HTR-8/SVneo (cell line): ENCODE results near the gene SLC39A11.
"Not testable (repeated sequence)": the region's sequence is repeated elsewhere in the genome, so short reads cannot be mapped to it uniquely, and the experiment has no call there.

Source experiments
- DNase-seq: peaks from one replicate; pipeline ENCODE4 v3.0.0; 2011; ENCODE audit warnings: low spot score, mixed read lengths; ENCODE audit not compliant: insufficient read length
- FAIRE-seq: peaks from 2 replicates; lab custom pipeline; 2011; peaks lifted over from hg19 to GRCh38; lab: Jason Lieb, UNC

Gene SLC39A11

DNA sequence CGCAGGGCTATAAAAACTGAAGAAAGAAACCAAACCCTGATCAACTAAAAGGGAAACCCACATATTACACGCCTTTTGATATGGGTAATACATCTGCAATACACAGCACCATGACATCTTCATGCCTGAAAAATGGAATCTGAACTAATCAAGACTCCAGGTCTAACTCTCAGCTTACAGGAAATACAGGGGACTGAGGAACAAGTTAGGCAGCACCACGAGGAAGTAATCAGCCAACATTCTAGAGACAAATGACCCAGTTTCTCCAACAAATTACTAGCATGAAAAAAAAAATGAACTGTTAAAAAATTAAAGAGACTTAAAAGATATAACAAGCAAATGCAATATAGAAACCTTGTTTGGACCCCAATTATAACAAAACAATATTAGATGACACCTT lies 9.1 kb downstream of the SLC39A11 start:
- DNase-seq (no peak), FAIRE-seq (no peak)

DNA sequence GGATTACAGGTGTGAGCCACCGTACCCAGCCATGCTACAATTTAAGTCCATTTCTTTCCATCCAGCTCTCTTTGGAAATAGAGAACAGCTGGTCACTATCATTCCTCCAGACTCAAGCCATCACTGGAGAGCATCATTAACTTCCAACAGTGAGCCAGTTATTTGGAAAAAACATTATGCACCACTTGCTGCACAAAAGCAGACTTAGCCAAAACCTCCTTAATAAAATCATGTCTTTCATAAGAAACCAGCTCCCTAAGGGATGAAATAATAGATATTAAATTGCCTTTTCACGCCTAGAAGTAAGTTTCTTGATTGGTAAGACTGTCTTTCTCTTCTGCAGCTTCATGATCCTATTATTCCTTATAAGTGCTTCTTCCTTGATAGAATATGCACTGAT lies 17.9 kb downstream of the SLC39A11 start:
- DNase-seq: no peak
- FAIRE-seq: peak; percentile 16

DNA sequence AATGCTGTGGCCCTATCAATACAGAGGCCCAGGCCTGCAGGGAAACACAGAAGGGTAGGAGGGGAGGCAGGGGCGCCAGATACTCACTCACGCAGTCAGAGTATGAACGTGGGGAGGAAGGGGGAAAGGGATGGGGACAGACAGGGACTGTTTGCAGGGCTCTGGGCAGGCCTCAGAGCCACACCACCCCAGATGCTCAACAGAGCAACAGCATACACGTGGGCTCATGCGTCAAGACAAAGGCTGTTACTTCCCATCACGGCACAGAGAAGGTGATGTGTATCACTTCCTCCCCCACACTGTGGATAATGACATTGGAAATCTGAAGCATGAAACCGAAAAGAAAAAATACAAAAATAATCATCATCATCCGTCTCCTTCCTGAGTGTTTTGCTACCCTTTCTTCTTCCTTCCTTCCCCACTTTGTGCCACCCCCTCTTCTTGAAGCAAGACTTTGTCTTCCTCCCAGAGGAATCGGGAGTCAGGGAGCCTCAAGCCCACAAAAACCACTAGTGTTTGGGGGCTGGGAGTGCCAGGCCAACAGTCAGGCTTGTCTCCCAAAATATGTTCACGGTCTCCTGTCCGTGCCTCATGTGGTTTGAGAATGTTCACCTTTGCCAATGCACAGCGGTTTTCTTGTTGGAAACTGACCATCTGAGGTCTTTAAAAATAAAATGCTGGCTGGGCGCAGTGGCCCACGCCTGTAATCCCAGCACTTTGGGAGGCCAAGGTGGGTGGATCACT lies 20.1 kb downstream of the SLC39A11 start:
- FAIRE-seq (no peak), DNase-seq (no peak)

DNA sequence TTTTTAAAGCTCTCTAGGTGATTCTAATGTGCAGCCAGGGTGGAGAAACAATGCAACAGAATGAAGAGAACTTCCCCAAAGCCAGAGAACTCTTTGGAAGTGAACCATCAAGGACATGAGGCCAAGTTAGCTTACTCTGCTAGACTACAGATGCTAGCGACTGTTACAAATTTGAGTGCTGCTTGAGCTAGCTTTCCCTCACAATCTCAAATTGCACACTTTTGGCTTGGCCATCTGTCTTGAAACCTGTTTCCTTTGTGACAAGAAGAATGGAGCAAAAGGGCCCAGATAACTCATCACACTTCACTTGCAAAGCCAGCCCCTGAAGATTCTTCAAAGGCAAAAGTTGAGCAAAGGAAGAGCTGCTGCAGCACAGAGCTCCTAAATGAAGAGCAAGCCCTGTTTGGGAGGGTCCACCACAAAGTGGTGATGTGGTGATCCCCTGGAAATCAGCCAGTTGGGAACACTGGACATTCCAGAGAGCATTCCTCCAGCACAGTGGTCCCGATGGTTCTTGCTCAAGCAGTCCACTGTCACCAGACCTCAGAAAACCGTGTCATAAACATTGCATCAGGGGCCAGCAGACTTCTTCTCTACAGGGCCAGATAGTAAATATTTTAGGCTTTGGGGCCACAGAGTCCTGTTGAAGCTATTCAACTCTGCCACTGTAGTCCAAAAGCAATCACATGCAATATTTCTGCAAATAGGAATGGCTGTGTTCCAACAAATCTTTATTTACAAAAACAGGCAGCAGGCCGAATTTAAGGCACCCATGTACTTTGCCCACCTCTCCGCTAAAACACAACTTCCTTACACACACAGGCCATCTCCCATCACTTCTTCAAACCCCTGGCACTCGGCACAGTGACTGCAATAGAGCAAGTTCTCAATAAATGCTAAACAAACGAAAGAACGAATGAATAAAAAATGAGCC lies 21.2 kb downstream of the SLC39A11 start:
- FAIRE-seq (no peak), DNase-seq (no peak)

DNA sequence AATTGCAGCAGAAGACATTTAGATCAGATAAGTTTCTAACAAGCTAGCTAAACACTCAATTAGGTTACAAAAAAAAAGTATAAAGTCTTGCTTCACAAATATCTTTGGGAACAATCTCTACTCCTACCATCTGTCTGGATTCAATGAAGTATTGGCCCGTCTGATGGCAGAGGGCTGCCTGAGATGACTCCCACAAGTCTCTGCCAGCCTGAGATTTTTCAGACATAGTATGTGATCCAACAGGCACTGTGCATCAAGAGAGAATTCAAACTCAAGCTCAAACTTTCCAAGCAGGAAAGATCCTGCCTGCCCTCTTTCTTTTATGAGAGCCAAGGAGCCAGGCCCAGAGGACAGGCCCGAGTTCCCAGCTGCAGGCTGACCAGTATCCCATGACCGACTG lies 22.6 kb downstream of the SLC39A11 start:
- no peak for DNase-seq
- FAIRE-seq: no peak

DNA sequence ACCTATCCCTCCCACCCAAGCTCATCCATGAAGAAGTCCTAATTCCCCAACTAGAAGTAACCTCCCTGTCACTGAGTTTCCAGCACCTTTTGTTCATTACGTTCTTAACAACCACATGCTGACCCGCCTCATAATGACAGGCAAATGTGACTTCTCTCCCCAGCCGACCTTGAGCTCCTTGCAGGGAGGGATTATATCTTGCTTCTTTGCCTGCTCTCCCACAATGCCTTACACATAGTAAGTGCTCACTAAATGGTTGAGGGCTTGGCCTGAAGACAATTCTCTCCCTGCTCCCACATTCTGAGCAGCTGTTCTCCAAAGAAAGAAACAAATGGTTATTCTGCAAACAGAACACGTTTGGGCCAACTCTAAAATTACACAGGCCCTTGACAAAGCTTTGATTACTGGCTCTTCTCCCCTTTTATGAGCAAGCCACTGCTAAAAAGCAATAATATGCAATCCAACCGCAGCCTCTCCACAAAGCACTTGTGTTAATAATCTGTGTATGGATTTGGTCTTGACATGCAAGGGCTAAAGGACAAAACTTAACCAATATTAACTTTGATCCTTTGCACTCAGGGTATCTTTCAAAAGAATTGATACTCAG lies 23.2 kb downstream of the SLC39A11 start:
- FAIRE-seq (no peak), DNase-seq (no peak)

DNA sequence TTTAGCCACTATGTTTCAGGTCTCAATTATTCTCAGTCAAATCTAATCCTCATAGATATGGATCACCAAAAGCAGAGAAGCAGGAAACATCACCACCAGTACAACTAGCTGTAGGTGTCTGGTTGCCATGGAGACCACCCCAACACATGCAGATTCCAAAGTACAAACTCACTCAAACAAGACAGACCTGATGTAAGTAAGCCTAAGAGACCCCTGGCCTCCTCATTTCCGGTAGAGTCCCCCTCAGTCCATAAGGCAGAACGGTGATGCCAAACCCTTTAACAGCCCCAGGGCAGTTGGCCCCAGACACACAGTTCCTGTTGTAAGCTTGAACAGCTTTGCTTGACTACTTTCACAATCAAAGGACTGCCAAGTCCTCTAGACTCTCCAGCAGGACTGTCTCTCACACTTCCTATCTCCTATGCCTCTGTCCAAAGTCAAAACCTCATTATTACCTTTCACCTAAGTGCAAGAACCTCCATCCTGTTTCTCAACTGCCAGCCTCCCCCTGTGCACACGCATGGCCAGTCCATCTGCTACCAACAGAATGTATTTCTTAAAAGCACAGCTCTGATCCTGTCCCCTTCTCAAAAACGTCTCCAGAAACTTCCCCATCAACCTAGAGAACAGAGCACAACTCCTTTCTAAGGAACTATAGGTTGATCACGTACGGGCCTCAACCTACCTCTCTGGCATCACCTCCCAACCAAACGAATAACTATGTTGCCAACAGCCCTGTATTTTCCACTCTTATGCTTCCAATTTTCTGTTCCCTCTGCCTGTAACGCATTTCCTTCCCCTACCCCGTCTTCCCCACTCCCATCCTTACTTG lies 23.9 kb downstream of the SLC39A11 start:
- FAIRE-seq (peak; percentile 57), DNase-seq (peak; percentile 72)

DNA sequence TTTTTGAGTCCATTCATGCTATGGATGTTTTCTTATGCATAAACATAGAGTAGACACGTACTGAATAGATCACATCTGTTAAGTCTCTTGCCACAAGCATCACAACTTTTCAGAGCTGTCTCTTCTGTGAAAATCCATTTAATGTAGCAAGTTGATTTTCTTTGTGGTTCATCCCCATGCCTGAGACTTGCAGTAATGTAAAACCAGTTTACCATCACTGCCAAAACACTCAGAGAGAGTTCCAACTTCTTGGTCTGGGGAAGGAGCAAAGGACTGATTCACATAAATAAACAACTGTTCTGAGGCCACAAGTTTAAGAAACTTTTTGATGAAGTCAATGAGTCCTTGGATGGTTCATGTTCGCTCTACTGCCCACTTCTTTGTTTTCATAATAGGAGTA lies 24.8 kb downstream of the SLC39A11 start:
- FAIRE-seq: peak; percentile 23
- DNase-seq: not testable (repeated sequence)

DNA sequence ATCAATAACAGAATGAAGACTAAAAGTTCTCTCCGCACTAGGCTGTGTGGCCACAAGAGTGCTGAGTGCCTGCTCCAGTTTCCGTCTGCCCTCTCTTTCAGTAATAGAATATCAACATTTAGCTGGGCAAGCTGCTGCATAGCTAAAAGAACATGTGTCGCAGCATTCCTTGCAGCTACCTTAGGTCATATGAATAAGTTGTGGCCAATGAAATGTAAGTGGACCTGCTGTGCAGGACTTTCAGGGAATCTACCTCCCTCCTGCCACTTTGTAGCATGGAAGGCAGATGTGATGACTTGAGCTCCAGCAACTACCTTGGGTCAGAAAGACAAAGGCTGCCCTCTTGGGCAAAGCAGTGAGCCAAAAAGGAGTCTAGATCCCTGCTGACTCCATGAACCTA lies 25.4 kb downstream of the SLC39A11 start:
- FAIRE-seq (peak; percentile 62), DNase-seq (no peak)

DNA sequence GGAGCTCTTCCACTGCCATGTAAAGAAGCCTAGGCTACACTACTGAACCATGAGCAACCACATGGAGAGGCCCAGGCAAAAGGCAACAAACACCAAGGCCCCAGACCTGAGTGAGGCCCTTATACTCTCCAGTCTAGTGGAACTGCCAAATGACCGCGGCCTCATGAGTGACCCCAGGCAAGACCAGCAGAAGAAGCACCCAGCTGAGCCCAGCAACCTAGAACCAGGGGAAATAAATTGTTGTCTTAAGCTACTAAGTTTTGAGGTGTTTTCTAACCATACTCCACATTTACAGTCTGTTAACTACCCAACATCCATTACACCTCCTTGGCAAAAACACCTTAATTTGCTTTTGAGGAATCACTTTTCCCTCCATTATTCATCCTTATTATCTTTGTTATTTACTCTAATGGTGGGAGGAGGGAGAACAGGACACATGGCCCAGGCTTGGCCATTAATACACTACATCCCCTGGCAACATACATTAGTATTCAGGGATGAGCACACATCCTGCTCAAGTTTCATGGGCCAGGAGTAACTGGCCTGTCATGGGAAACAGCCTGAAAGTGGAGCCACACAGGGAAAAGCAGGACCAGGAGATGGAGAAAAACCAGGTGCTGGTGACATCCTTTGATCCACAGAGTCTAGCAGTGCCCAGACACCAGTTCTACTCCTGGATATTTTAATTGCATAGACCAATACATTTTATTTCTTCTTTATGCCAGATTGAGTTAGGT lies 26.2 kb downstream of the SLC39A11 start:
- FAIRE-seq (no peak), DNase-seq (no peak)

DNA sequence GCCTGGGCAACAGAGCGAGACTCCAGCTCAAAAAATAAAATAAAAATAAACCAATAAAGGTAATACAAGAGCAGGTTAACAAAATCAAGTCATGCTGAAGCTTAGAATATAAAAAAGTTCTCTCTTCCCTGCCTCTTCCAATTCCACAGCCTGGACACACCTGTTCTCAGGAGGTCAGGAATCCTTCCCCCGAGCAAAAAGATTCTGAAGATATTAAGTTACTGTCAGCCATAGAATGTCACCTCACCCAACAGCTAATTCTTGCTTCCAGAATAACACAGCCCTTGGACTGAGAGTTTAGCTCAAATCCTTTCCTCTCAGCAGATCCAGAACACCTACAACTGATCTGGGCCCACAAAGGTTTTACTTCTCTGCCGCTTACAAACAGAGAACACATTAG lies 27.1 kb downstream of the SLC39A11 start:
- no peak for FAIRE-seq
- no peak for DNase-seq

DNA sequence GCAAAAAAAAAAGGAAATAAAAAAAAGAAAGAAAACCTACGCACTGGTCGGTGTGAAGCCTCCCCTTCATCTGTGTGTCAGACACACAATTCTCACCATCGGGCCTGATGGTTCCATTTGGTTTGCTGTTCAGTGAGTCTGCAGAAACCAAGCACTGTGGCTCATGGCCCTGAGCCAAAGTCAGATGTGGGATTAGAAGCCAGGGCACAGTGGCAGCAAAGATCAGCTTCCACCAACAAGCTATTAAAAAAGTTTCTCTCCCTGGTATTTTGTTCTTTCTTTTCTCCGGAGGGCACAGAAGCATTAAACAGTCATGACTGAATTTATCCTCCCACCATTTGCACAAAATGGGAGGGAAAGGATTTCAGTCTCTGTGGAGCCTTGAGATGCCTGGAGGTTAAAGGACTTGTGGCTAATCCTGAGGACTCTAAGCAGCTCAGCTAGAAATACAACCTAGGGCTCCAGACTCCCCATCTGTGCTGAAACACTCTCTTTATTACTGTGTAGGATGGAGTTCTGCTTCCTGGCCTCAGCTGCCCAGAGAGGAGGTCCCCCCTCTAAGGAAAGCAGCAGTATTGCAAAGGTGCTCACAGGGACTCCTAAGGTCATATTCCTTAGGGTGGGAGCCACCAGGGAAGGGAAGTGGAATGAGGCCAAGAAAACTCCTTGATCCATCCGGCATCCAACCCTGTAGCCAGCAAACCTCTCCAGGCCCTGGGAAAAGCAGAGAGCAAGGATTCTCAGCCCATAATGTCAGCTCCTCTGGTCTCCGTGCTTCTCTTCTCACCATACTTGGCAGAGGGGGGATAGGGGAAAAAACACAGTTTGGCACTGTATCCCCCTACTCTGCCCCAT lies 28.2 kb downstream of the SLC39A11 start:
- no peak for DNase-seq
- no peak for FAIRE-seq

DNA sequence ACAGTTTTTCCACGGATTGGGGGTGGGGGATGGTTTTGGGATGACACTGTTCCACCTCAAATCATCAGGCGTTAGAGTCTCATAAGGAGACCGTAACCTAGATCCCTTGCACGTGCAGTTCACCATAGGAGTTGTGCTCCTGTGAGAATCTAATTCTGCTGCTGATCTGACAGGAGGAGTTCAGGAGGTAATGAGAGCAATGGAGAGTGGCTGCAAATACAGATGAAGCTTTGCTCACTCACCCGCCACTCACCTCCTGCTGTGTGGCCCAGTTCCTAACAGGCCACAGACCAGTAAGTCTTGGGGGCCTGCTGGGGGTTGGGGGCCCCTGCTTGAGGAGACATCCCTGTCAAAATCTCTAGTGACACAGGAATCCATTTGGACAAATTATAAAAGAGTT lies 29.8 kb downstream of the SLC39A11 start:
- DNase-seq (no peak), FAIRE-seq (no peak)

DNA sequence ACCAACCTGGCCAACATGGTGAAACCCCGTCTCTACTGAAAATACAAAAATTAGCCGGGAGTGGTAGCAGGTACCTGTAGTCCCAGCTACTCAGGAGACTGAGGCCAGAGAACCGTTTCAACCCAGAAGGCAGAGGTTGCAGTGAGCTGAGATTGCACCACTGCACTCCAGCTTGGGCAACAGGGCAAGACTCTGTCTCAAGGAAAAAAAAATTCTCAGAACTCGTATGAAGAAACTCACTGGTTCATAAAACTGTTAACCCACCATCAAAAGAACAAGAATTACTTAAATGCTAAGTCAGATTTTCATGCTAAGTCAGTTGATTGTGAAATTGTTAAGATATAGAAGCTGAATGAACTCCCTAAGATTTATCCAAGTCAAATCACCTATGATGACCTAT lies 31.3 kb downstream of the SLC39A11 start:
- FAIRE-seq (no peak), DNase-seq (no peak)

DNA sequence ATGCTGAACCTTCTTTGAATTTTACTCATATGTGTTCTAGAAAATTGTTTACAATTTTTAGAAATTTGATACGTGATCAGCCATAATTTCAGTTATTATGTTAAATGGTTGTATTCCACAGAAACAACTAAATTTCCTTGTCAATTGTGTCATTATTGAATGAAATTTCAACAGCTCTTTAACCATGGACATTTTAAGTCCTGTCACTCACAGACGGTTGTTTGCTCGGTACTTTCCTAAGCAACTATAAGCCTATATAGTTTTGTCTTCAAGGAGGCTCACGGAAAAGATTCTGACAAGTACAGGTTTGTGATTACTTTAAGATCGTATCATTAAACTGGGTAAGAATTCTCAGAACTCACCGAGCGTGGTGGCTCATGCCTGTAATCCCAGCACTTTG lies 31.8 kb downstream of the SLC39A11 start:
- DNase-seq: no peak
- FAIRE-seq: no peak

DNA sequence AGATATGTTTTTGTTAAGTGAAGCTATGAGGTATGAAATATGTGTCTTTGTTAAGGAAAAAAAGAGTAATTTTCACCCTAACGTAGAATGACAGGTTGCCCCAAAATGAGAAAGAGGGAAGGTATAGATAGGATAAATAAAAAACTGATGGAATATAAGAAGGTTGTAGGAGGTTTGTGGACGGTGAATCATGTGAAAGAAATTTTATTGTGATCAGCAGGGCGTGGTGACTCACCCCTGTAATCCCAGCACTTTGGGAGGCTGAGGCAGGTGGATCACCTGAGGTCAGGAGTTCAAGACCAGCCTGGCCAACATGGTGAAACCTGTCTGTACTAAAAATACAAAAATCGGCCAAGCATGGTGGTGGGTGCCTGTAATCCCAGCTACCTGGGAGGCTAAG lies 32.8 kb downstream of the SLC39A11 start:
- not testable (repeated sequence) for DNase-seq, FAIRE-seq

DNA sequence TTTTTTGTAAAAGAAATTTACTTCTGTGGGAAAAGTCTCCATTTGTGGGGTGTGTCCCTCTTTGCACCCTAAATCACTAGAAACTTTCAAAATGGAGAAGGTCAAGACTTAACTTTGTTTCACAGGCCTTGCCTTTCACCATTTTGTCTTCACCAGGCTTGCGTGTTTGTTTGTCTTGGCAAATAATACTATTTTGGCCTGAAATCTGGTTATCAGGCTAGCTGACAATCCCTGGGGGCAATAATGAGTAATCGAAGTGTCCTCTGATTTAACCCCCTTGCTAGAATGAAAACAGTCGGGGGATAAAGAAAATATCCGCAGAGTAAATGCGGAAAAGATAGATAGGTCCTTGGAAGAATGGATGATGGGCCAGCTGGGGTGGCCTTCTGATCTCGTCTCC lies 34.5 kb downstream of the SLC39A11 start:
- DNase-seq: no peak
- no peak for FAIRE-seq

DNA sequence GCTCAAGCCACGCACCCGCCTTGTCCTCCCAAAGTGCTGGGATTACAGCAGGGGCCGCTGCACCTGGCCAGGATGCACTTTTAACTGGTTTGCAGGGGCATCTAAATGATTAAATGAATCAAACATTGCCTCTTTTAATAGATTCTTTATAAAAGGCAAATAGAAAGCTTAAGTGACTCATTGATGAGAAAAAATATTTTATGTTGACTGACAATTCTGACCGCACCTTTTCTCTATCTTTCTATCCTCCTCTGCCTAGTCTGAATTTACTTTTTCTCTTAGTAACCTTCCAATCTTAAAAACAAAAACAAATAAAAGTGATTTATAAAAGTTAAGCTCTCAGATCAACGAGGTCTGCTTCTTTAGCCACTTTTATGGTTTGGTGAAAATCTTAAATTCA lies 35.3 kb downstream of the SLC39A11 start:
- no peak for FAIRE-seq
- no peak for DNase-seq

DNA sequence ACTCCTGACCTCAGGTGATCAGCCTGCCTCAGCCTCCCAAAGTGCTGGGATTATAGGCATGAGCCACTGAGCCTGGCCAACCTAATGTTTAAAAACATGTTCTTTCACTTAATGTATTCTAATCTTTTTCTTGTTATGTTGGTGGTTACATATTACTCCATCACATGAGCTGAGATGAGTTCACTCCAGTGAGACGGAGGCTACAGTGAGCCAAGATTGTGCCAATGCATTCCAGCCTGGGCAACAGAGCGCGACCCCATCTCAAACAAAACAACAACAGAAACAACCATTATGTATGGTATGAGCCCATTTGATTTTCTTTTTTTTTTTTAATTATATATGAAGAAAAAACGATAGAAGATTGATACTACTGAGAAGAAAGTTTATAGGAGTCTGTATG lies 39.6 kb downstream of the SLC39A11 start:
- no peak for DNase-seq
- no peak for FAIRE-seq
